NB4 (cell line): Measurements from ENCODE around the gene TRIOBP.

ENCODE experiments used
- CTCF ChIP-seq: IDR thresholded peaks from one replicate; pipeline ENCODE4 v1.5.1; 2012; ENCODE audit warnings: low read depth, low read length
- MAX ChIP-seq: IDR thresholded peaks from 2 replicates; pipeline ENCODE4 v1.6.1; 2011; ENCODE audit warnings: low read depth, low read length
- POLR2A ChIP-seq: IDR thresholded peaks from 2 replicates; pipeline ENCODE4 v1.6.1; 2011; ENCODE audit warnings: mild to moderate bottlenecking; ENCODE audit not compliant: insufficient read length; ENCODE audit errors: extremely low read depth

GRCh38 chr22:37774728-37775127 is 77.9 kb downstream of the TRIOBP start:
- TF ChIP-seq CTCF (no peak), POLR2A (no peak), MAX (no peak)
